HepG2 (cell line): ENCODE data around the gene ZNRD2. TPM values are rescaled to one million over a fixed set of nuclear protein-coding genes. Genes with fewer than 3 reads are reported as not detected.
A peak's percentile ranks its signal among the peaks of the same experiment; 100 is the strongest.

Experiments
- ATAC-seq: fragments of 200-7000 bp; cut with Tn5 transposase; 3 replicates; pipeline ENCODE4 v1.9.1; 2020; ENCODE audit warnings: mild to moderate bottlenecking, moderate library complexity
- BruUV-seq: library from RNA; stranded (reverse); fragments of 400-500 nt; replicated peaks from 2 replicates; lab custom pipeline; 2021; lab: Mats Ljungman, UMichigan
- CTCF ChIA-PET: fragments of 300-600 bp; formaldehyde crosslinking; extraction: SDS; loops from one replicate; lab custom pipeline; 2021; ENCODE audit warnings: low total read pairs, inconsistent platforms, low intra/inter-chr PET ratio; lab: Yijun Ruan, JAX
- POLR2A ChIA-PET: fragments of 350-600 bp; sonication (Branson Sonifier 250); formaldehyde crosslinking; loops from one replicate; lab custom pipeline; 2020; ENCODE audit warnings: antibody characterized with exemption, inconsistent platforms; lab: Yijun Ruan, JAX
- DNase-seq: peaks from one replicate; pipeline ENCODE4 v3.0.0-alpha.2; 2015; ENCODE audit warnings: low spot score
- FAIRE-seq: peaks from 3 replicates; lab custom pipeline; 2011; peaks lifted over from hg19 to GRCh38; lab: Jason Lieb, UNC
- H2AFZ ChIP-seq: one replicate; pipeline ENCODE4 v1.6.1; 2011; ENCODE audit warnings: low read length, inconsistent platforms
- H3K27ac ChIP-seq: fragments of 300-600 bp; 3 replicates; pipeline ENCODE4 v1.8.0; 2011; ENCODE audit warnings: mixed run types, mild to moderate bottlenecking, mixed read lengths, low read length, inconsistent platforms; ENCODE audit not compliant: insufficient read depth; ENCODE audit errors: extremely low read length
- H3K27me3 ChIP-seq, 2 experiments: fragments of 200-600 bp in 1 of 2; 2 replicates in 1 of 2; 3 replicates in 1 of 2; pipeline versions ENCODE4 v1.6.0 to v1.8.0; 2011; ENCODE audit warnings: low read length in 2 of 2, mild to moderate bottlenecking in 2 of 2, moderate library complexity in 2 of 2, inconsistent platforms in 1 of 2; ENCODE audit not compliant: insufficient read depth in 2 of 2, control insufficient read depth in 1 of 2
- H3K36me3 ChIP-seq, 2 experiments: fragments of 200-600 bp in 1 of 2; replicated peaks in 1 of 2; 2 replicates in 1 of 2; 3 replicates in 1 of 2; pipeline versions ENCODE4 v1.5.1 to v1.8.0; 2011; ENCODE audit warnings: low read length in 2 of 2, inconsistent platforms in 1 of 2; ENCODE audit not compliant: insufficient read depth in 2 of 2, control insufficient read depth in 1 of 2
- H3K4me1 ChIP-seq: 2 replicates; pipeline ENCODE4 v1.5.1; 2012; ENCODE audit warnings: low read length, inconsistent platforms; ENCODE audit not compliant: insufficient read depth
- H3K4me2 ChIP-seq: 2 replicates; pipeline ENCODE4 v1.6.0; 2011; ENCODE audit warnings: low read depth, low read length, inconsistent platforms
- H3K4me3 ChIP-seq, 3 experiments: fragments of 200-600 bp in 1 of 3; sonication (generic), shearing (Covaris generic) in 1 of 3; replicated peaks in 1 of 3; 2 replicates each; pipeline ENCODE4 v1.5.1; 2011 to 2016; ENCODE audit warnings: low read length in 3 of 3, inconsistent platforms in 2 of 3, low read depth in 2 of 3, mild to moderate bottlenecking in 2 of 3, control low read depth in 1 of 3, mixed read lengths in 1 of 3; ENCODE audit not compliant: insufficient read depth in 1 of 3
- H3K79me2 ChIP-seq: one replicate; pipeline ENCODE4 v1.6.1; 2011; ENCODE audit warnings: low read length, inconsistent platforms; ENCODE audit not compliant: insufficient read depth
- H3K9ac ChIP-seq: 2 replicates; pipeline ENCODE4 v1.6.0; 2011; ENCODE audit warnings: mild to moderate bottlenecking, low read depth, low read length, inconsistent platforms; ENCODE audit not compliant: insufficient read depth
- H3K9me3 ChIP-seq: 2 replicates; pipeline ENCODE4 v1.5.1; 2012; ENCODE audit warnings: mild to moderate bottlenecking, low read length
- H4K20me1 ChIP-seq: 2 replicates; pipeline ENCODE4 v1.6.0; 2011; ENCODE audit warnings: inconsistent platforms, mild to moderate bottlenecking, low read length, moderate library complexity; ENCODE audit not compliant: insufficient read depth
- CBX2 ChIP-seq, 2 experiments: fragments of 200-600 bp in 1 of 2; sonication (generic); formaldehyde crosslinking in 1 of 2; IDR thresholded peaks; 2 replicates each; pipeline versions ENCODE4 v1.7.0 to v1.8.1; 2018 to 2022; ENCODE audit warnings: low read depth in 2 of 2, low read length in 1 of 2, mild to moderate bottlenecking in 1 of 2, missing genetic modification reagents in 1 of 2
- HNF4A ChIP-seq: sonication (generic); formaldehyde crosslinking; IDR thresholded peaks from 2 replicates; pipeline ENCODE4 v1.4.0; 2020; ENCODE audit warnings: missing genetic modification reagents
- IKZF5 ChIP-seq: IDR thresholded peaks from 2 replicates; pipeline ENCODE4 v1.6.1; 2018; ENCODE audit warnings: missing genetic modification reagents, mild to moderate bottlenecking, missing compliant biosample characterization
- ISX ChIP-seq: sonication (generic); formaldehyde crosslinking; conservative IDR thresholded peaks from 2 replicates; pipeline ENCODE4 v1.5.0; 2020; ENCODE audit warnings: missing genetic modification reagents
- JUN ChIP-seq: sonication (generic); formaldehyde crosslinking; IDR thresholded peaks from 2 replicates; pipeline ENCODE4 v1.4.0; 2020; ENCODE audit warnings: mild to moderate bottlenecking, missing genetic modification reagents
- KLF9 ChIP-seq: IDR thresholded peaks from 2 replicates; pipeline ENCODE4 v1.6.1; 2016; ENCODE audit warnings: low read depth
- MYC ChIP-seq: sonication (generic); formaldehyde crosslinking; IDR thresholded peaks from 2 replicates; pipeline ENCODE4 v1.9.0; 2021; ENCODE audit warnings: missing genetic modification reagents, borderline replicate concordance
- NAIF1 ChIP-seq: sonication (generic); formaldehyde crosslinking; IDR thresholded peaks from 2 replicates; pipeline ENCODE4 v1.5.0; 2020; ENCODE audit warnings: mild to moderate bottlenecking, missing genetic modification reagents, borderline replicate concordance
- NFE2L1 ChIP-seq: sonication (generic); formaldehyde crosslinking; IDR thresholded peaks from 2 replicates; pipeline ENCODE4 v1.4.0; 2020; ENCODE audit warnings: missing genetic modification reagents, mild to moderate bottlenecking, borderline replicate concordance
- PITX1 ChIP-seq: sonication (generic); formaldehyde crosslinking; IDR thresholded peaks from 2 replicates; pipeline ENCODE4 v1.5.1; 2020; ENCODE audit warnings: mild to moderate bottlenecking, missing genetic modification reagents
- PLRG1 ChIP-seq: fragments of 450-650 bp; conservative IDR thresholded peaks from 2 replicates; pipeline ENCODE4 v1.6.1; 2016
- PREB ChIP-seq: sonication (generic); formaldehyde crosslinking; IDR thresholded peaks from 2 replicates; pipeline ENCODE4 v1.4.0; 2020; ENCODE audit warnings: missing genetic modification reagents
- SKI ChIP-seq: fragments of 450-650 bp; IDR thresholded peaks from one replicate; pipeline ENCODE4 v1.6.1; 2018; ENCODE audit warnings: mild to moderate bottlenecking; ENCODE audit not compliant: partially characterized antibody
- STAT5B ChIP-seq: sonication (generic); formaldehyde crosslinking; IDR thresholded peaks from 2 replicates; pipeline ENCODE4 v1.4.0; 2020; ENCODE audit warnings: missing genetic modification reagents
- THYN1 ChIP-seq: sonication (generic); formaldehyde crosslinking; IDR thresholded peaks from 2 replicates; pipeline ENCODE4 v1.8.1; 2023; ENCODE audit warnings: low read depth, mild to moderate bottlenecking, moderate library complexity, missing genetic modification reagents, borderline replicate concordance
- ZBTB49 ChIP-seq: sonication (generic); formaldehyde crosslinking; IDR thresholded peaks from 2 replicates; pipeline ENCODE4 v1.4.0; 2020; ENCODE audit warnings: missing genetic modification reagents, borderline replicate concordance
- ZNF235 ChIP-seq: sonication (generic); formaldehyde crosslinking; IDR thresholded peaks from 2 replicates; pipeline ENCODE4 v1.8.1; 2023; ENCODE audit warnings: mild to moderate bottlenecking, missing genetic modification reagents, borderline replicate concordance
- ZZZ3 ChIP-seq: sonication (generic); formaldehyde crosslinking; IDR thresholded peaks from 2 replicates; pipeline ENCODE4 v1.4.0; 2020; ENCODE audit warnings: missing genetic modification reagents, mild to moderate bottlenecking, borderline replicate concordance
- WGBS: methylation state at CpG from one replicate; pipeline ENCODE4 v1.1.6; 2017; ENCODE audit warnings: low lambda C conversion rate; 5-methylcytosine and 5-hydroxymethylcytosine counted together
- in situ Hi-C: cut with HindIII; loops from 2 replicates; pipeline ENCODE4 v1.10.0; 2017; ENCODE audit warnings: low pct_unique_long_range_greater_than_20kb; ENCODE audit not compliant: extremely low pct_ligation_motif_present
- intact Hi-C: fragments of 100-400 bp; cut with micrococcal nuclease; formaldehyde crosslinking; loops from one replicate; pipeline ENCODE4 v1.10.0; 2022; ENCODE audit not compliant: unreplicated experiment
- polyA plus RNA-seq, 8 experiments: library from polyadenylated mRNA; depleted of rRNA in 3 of 8; stranded (reverse) in 7 of 8; unstranded in 1 of 8; fragments of >200 nt; fragmentation: Illumina TruSeq in 4 of 8; extraction: Trizol in 4 of 8; gene quantifications; 2 replicates each; pipeline versions ENCODE4 v1.2.1 to v1.2.3, GENCODE V29; 2011 to 2016; ENCODE audit warnings: low read depth in 4 of 8, missing spikeins in 1 of 8, mixed read lengths in 1 of 8; ENCODE audit not compliant: insufficient read depth in 1 of 8
- total RNA-seq, 5 experiments: library from RNA; depleted of rRNA; stranded (reverse); fragments of >200 nt; fragmentation: Illumina TruSeq; extraction: Trizol; gene quantifications; 2 replicates each; pipeline ENCODE4 v1.2.3, GENCODE V29; 2016; ENCODE audit warnings: low read depth in 1 of 5

ZNRD2 gene
- total and polyA plus RNA-seq, 2 of the 13 experiments (the other 11 are each of a cell fraction or from before 2014, with no cell fraction given), result 29.2 to 34.0 TPM

- no peak for TF ChIP-seq ZBTB49 (CRISPR knock-in tag)
- no peak for TF ChIP-seq SKI
- TF ChIP-seq ZZZ3 (CRISPR knock-in tag), result no peak
- TF ChIP-seq JUN (CRISPR knock-in tag), result no peak
- no peak for TF ChIP-seq PLRG1
These were observed 42.4 kb downstream of the ZNRD2 start (continued) for GRCh38 chr11:65612691-65613090.

DNA sequence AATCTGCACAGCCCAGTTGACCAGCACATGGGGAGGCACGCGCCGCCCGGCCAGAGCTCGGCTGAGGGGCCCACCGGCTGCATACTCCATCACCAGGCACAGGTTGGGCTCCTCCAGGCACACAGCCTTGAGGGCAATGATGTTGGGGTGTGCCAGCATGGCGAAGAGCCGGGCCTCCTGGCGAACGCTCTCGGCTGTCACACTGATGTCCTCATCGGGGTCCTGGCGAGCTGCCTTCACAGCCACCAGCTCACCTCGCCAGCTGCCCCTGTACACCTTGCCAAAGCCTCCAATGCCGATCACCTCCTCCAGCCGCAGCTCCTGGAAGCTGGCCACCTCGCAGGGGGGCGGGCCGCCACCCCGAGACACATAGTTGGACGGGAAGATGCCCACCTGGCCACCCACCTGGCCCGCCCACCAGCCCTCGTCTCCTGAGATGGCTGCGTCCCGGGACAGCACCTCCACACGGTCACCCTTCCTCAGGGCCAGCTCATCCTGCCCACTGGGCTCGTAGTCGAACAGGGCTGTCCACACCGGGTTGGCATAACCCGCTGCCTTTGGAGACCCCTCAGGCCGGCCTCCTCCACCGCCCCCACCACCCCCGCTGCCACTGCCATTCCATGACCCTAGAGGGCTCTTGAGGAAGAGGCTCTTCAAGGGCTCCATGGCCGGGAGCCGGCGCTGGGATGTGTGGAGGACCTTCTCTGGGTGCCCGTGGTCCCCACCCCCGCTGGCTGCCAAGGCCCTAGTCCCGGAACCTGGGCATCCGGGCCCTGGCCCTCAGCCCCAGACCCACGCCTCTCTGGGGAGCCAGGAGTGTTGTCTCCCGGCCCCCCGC is 43.0 kb downstream of the ZNRD2 start:
- Histone ChIP-seq H3K4me2 (peak overlapping the region; percentile 96), H3K4me3 (peak overlapping the region; percentile 84 to 97 (median 94)), H3K4me1 (peaks cover 51% of the 10 kb centered on the region), H3K27me3 (no peaks in the 10 kb centered on the region; a peak in 1 of 5 replicates), H3K27ac (peak overlapping the region; percentile 90), H3K9me3 (no peaks in the 10 kb centered on the region), H4K20me1 (peaks cover 23% of the 10 kb centered on the region; the same call in 1 of the 2 replicates), H3K36me3 (peaks cover 10 to 38% of the 10 kb centered on the region in 2 experiments; a peak in 4 of 5 replicates), H3K79me2 (peaks cover 66% of the 10 kb centered on the region), H3K9ac (peak overlapping the region; percentile 95), H2AFZ (no peak overlapping the region)
- FAIRE-seq (no peak), DNase-seq (no peak), ATAC-seq (no peak; the same call in 2 of the 3 replicates)
- ChIA-PET CTCF (no interaction called here), POLR2A (interaction anchor here (0.6 to 4.3 kb wide), 11 partner anchors 11 to 194 kb away, joined by 3 to 48 read pairs (median 4); partner anchors contain the start of genes KAT5, SIPA1 and ZNRD2)
- BruUV-seq, result no TSS peak
- intact Hi-C loops (no loop called here), in situ Hi-C loops (loop anchor here (5.0 kb wide), 1 partner anchor 36 kb away; the partner anchor contains the start of gene EHBP1L1)
- WGBS, result 0% methylated on average over 5 of the region's 43 CpGs
- TF ChIP-seq PITX1 (CRISPR knock-in tag) (no peak), NAIF1 (CRISPR knock-in tag) (no peak), PREB (CRISPR knock-in tag) (no peak), CBX2 (IDR thresholded peaks at IDR 0.05; ENCODE audit: low read depth, low read length) (no peak), CBX2 (CRISPR knock-in tag; IDR thresholded peaks at IDR 0.05; ENCODE audit: low read depth) (no peak), HNF4A (CRISPR knock-in tag) (0 out of 2 replicates have a peak, but pooled peaks have one; percentile 1), THYN1 (CRISPR knock-in tag) (no peak), MYC (peak; percentile 18; the same call in 1 of the 2 replicates), ZNF235 (CRISPR knock-in tag) (no peak), NFE2L1 (CRISPR knock-in tag) (0 out of 2 replicates have a peak, but pooled peaks have one; percentile 36), IKZF5 (CRISPR knock-in tag) (no peak), KLF9 (CRISPR knock-in tag) (no peak), ISX (no peak), STAT5B (CRISPR knock-in tag) (no peak)
